Astrocyte (in vitro differentiated cells and primary cell): ENCODE measurements around the gene RPAP2.

Source experiments
- CTCF ChIP-seq: IDR thresholded peaks from 2 replicates; pipeline ENCODE4 v1.5.1; 2011; ENCODE audit warnings: low read depth, mild to moderate bottlenecking, inconsistent platforms, low read length, moderate library complexity; ENCODE audit not compliant: insufficient read depth
- EZH2 ChIP-seq: IDR thresholded peaks from 2 replicates; pipeline ENCODE4 v1.6.1; 2012; ENCODE audit warnings: mild to moderate bottlenecking, low read length, inconsistent platforms; ENCODE audit not compliant: insufficient read depth

GRCh38 chr1:92324784-92325183 lies 25.9 kb downstream of the RPAP2 start:
- TF ChIP-seq CTCF (no peak), EZH2 (no peak)
